HG03159 (cell line): ENCODE results near the gene GLT1D1.

Source experiments
- ATAC-seq: cut with Tn5 transposase; IDR thresholded peaks from one replicate; pipeline ENCODE4 v1.9.1; 2021; ENCODE audit warnings: mild to moderate bottlenecking, moderate library complexity; ENCODE audit not compliant: unreplicated experiment

GLT1D1 gene

DNA sequence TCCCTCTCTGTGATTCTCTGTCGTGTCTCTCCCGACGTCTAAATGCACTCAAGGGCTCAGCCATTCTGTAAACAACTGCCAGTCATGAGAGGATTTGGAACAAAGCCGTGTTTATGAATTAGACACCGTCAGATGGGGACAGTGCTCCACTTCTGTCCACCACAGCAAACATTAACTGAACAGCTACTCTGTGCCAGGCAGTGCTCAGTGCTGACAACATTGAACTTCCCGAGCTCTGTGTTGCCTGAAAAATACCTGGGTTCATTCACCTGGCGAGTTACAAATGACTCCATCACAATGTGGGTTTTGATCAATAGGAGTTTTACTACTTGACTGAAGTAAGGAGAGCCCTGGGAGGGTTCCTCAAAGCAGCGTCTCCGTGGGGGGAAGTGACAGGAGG lies 139.3 kb downstream of the GLT1D1 start:
- ATAC-seq, result no peak

DNA sequence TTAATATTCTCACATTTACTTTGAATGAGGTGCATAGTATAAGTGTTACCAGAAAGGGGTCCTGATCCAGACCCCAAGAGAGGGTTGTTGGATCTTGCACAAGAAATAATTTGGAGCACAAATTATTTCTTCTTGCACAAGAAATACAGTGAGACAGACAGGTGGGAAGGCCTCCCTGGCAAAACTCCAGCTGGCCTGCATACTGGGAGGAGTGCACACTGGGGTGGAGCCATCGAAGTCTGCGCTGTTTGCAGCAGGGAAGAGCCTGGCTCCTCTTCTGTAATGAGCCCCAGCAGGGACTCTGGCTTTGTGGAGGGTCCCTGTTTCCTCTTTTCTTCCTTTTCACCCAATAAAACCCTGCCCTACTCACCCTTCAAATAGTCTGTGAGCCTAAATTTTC lies 141.6 kb downstream of the GLT1D1 start:
- no peak for ATAC-seq

DNA sequence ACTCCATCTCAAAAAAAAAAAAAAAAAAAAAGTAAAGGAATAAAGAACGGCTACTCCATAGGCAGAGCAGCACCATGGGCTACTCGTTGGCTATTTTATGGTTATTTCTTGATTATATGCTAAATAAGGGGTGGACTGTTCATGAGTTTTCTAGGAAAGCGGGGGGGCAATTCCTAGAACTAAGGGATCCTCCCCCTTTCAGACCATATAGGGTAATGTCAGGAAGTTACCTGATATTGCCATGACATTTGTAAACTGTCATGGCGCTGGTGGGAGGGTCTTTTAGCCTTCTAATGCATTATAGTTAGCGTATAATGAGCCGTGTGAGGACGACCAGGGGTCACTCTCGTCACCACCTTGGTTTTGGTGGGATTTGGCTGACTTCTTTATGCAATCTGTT lies 142.3 kb downstream of the GLT1D1 start:
- no peak for ATAC-seq

DNA sequence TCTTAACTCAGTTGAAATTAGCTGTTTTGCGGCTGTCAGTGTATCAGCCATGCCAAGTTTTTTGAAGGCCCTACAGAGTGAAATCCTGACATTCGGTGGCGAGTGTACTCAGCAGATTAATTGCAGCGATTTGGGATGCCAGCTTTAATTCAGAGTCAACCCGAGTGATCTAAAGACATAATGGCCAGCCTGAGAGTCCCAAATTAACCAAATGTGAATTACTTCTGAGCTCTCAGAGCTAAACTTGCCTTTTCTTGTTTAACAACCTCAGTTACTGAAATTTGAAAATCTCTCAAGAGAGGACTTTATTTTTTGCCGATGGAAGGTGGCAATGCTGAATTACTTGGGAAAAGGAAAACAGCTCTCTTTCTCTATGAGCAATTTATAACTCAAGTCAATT lies 148.5 kb downstream of the GLT1D1 start:
- ATAC-seq, result no peak

DNA sequence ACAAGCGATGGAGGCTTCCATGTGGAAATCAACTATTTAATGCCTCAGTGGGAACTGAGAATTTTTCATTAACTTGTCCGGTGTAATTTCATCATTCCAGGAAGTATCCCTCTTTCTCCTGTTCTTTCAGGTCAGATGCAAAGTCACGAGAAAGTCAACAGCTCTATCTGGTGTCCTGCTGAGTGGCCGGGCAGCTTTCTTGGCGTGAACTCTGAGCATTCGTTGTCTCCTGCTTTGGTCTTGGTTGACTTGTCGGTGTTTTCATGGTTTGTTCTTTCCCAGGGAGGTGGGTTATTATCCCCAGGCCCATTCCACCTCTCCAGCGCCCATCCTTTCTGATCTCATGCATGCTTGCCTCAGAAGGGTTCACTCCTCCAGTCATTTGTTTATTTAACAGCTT lies 149.1 kb downstream of the GLT1D1 start:
- no peak for ATAC-seq

DNA sequence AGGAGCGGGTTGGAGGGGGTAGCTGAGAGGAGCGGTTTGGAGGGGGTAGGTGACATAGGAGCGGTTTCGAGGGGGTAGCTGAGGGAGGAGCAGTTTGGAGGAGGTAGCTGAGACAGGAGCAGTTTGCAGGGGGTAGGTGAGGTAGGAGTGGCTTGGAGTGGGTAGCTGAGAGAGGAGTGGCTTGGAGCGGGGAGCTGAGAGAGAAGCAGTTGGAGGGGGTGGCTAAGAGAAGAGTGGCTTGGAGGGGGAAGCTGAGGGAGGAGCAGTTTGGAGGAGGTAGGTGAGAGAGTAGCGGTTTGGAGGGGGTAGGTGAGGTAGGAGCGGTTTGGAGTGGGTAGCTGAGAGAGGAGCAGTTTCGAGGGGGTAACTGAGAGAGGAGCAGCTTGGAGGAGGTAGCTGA lies 152.1 kb downstream of the GLT1D1 start:
- ATAC-seq, result no peak

DNA sequence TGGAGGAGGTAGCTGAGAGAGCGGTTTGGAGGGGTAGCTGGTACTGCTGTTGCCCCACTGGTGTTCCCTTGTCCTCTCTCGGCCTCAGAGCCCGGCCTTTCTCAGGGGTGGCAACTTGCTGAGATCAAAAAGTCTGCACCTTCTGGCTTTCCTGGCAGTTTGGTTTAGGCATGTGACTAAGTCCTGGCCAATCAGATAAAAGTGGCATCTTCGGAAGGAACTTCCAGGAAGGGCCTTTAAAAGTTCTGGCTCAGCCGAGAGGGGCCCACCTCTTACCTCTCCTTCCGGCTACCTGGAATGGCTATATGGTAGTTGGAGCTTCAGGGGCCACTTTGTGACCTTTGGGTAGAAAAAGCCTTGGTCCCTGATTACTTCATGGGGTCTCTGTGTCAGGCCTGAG lies 152.6 kb downstream of the GLT1D1 start:
- no peak for ATAC-seq

DNA sequence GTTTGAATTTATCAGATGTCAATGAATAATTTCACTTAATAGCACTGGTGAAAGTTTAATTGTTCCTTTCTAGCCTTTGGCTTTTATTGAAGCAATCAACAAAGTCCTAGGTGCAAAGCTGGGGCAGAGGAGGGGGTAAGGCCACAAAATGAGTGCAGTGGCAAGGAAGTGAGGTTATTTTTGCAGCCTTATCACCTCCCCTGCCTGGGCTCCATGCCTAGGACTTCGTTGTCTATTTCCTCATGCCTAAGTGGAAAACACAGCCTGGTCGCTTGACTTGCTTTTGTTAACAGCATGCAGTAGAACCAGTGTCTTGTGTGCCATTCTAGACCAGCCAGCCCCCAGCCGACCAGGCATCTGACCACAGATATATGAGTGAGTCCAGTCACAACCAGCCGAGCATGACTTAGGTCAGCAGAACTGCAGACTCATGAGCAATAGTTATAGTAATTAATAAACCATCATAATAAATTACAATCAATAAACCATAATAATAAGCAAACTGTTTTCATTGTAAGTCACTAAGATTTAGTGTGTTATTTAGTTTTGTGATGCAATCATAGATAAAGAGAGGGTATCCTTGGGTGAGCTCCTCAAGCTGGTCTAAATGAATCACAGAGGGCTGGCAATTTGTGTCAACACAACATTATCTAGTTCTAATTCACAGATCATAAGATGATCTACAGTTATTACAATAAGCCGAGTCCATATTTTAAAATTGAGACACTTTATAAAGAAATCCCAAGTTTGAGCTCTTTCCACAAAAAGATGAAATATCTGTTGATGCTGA lies 156.8 kb downstream of the GLT1D1 start:
- ATAC-seq, result no peak

DNA sequence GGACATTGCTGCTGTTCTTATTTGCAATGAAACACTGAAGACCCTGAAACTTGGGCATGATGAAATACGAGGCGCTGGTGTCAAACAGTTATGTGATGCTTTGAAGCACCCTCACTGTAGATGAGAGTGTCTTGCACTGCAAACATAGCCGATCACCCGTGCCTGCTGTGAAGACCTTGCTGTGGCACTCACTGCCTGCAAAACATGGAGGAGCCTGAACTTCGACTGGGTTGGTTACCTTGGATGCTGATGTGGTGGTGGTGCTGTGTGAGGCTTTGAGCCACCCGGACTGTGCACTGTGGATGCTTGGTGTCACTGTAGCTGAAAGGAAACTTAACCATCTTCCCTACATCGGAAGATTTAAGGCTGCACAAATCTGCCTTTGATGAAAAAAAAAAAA lies 162.9 kb downstream of the GLT1D1 start:
- ATAC-seq, result no peak

DNA sequence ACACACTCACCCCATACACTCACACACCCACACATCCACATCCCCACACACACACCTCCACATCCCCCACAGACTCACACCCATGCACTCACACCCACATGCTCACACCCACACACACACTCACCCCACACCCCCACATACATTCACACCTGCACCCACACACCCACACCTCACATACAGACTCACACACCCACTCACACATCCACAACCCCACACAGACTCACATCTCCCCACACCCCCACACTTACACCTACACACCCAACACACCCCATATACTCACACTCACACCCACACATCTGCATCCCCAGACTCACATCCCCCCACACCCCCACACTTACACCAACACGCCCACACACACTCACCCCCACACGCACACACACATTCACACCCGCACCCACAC lies 171.8 kb downstream of the GLT1D1 start:
- ATAC-seq, result no peak

DNA sequence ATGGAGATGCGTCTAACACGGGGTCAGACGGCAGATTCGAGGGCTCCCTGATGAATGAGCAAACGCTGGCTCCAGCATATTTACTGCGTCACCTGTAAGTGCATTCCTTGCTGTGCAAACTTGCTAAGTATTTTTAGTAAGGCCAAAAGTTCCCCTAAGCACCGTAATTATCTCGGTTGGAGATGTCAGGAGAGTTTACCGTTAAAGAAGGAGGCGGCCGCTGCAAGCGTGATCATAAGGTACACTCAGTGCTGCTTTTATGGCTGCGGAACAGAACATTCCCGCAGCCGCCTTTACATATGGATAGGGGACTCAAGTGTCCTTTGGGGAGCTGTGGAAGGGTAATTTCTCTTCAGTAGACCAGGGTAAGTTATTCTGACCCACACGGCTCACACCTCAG lies 175.6 kb downstream of the GLT1D1 start:
- ATAC-seq, result no peak
